Fibroblast of pulmonary artery (primary cell): ENCODE measurements around the gene CEND1.
"Not testable (repeated sequence)": the region's sequence is repeated elsewhere in the genome, so short reads cannot be mapped to it uniquely, and the experiment has no call there.

Experiments
- DNase-seq: peaks from one replicate; pipeline ENCODE4 v3.0.0-alpha.2; 2010; ENCODE audit warnings: low read depth
- H3K4me3 ChIP-seq: replicated peaks from 2 replicates; pipeline ENCODE4 v1.5.1; 2011; ENCODE audit warnings: low read depth, mild to moderate bottlenecking, control low read depth, low read length, moderate library complexity
- CTCF ChIP-seq: IDR thresholded peaks from 2 replicates; pipeline ENCODE4 v1.5.1; 2011; ENCODE audit warnings: mild to moderate bottlenecking, control low read depth, low read length, inconsistent platforms; ENCODE audit errors: missing control alignments

Gene CEND1

DNA sequence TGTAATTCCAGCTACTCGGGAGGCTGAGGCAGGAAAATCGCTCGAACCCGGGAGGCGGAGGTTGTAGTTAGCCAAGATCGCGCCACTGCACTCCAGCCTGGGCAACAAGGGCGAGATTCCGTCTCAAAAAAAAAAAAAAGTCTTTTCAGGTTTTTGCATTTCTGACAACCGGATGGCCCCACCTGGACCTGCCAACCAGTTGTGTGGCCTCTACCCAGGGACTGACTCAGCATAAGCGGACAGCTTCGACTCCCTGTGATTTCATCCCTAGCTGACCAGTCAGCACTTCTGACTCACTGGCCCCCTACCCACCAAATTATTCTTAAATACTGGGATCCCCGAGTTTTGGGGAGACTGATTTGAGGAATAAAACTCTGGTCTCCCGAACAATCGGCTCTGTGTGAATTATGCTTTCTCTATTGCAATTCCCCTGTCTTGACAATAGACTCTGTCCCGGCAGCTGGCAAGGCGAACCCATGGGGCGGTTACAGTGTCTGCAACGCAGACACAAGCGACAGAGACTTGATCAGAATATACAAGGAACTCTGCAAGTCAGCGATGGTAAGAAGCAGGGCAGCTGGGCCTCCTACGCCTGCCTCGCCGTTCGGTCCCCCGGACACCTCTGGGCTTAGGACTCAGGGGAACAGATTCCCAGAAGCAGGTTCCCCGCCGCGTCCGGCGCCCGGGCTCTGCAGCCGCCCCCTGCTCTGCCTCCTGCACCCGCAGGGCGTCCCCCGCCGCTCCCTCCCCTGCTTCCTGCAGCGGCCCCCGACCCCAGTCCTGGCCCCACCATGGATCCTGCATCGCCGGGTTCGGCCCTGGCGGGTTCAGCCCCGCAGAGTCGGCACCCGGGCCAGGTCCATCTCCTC lies 43.4 kb downstream of the CEND1 start:
- no peak for TF ChIP-seq CTCF
- peak overlapping the region; percentile 70 for H3K4me3 ChIP-seq
- no peak for DNase-seq

DNA sequence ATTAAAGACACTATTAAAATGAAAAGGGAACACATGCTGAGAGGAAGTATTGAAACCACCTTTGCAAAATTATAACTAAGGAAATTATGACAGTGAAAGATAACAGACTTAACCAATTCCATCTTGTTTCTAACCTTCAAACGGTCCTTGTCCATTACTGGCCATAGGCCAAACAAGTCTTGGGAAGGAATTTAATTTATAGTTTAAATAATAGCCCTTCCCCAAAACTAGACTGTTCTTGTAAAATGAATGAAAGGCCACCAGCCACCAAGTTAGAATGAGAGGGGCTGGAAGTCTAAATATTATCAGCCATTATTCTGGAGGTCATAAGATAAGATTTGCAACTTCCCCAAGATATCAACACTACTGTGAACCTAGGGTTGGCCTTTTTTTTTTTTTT lies 44.5 kb downstream of the CEND1 start:
- DNase-seq = no peak
- TF ChIP-seq CTCF = no peak
- no peak overlapping the region for H3K4me3 ChIP-seq

- DNase-seq = no peak
- no peak for TF ChIP-seq CTCF
- no peak overlapping the region for H3K4me3 ChIP-seq
Observed at GRCh38 chr11:742571-743201, 47.2 kb downstream of the CEND1 start.

- no peak for TF ChIP-seq CTCF
- DNase-seq = no peak
- H3K4me3 ChIP-seq = no peak overlapping the region
Observed at GRCh38 chr11:742156-742546, 47.7 kb downstream of the CEND1 start.

- H3K4me3 ChIP-seq, DNase-seq: not testable (repeated sequence)
Observed at GRCh38 chr11:737899-738298, 52.0 kb downstream of the CEND1 start.

DNA sequence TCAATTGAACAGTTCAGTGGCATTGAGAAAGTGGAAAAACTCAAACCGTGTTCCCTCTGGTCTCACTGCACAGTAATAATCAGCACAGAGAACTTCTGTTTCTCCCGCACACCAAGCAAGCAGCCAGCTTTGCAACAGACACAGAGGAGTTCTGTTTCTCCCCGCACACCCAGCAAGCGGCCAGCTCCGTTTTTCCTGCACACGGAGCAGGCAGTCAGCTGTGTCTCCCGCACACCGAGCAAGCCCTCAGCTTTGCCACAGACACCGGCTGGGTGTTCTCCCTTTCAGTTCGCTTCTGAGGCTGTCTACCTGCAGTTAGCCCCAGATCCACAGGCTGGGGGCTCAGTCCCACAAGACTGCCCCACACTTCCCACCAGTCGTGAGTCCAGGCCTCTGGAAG lies 52.5 kb downstream of the CEND1 start:
- no peak for DNase-seq
- no peak overlapping the region for H3K4me3 ChIP-seq

More for the DNA sequence above, 52.5 kb downstream of the CEND1 start:
- TF ChIP-seq CTCF = no peak
